HEK293 (cell line): ENCODE results near the gene CBX7.

Experiments used
- MZF1 ChIP-seq: fragments of 450-650 bp; formaldehyde crosslinking; IDR thresholded peaks from 2 replicates; pipeline ENCODE4 v1.5.1; 2017; ENCODE audit warnings: missing biosample characterization, missing genetic modification characterization, borderline replicate concordance
- PRDM1 ChIP-seq: fragments of 450-650 bp; formaldehyde crosslinking; IDR thresholded peaks from 2 replicates; pipeline ENCODE4; 2016; ENCODE audit warnings: missing biosample characterization, missing genetic modification characterization
- SCRT2 ChIP-seq: fragments of 450-650 bp; formaldehyde crosslinking; IDR thresholded peaks from 2 replicates; pipeline ENCODE4 v1.5.1; 2016; ENCODE audit warnings: missing biosample characterization, missing genetic modification characterization
- ZBTB10 ChIP-seq: fragments of 450-650 bp; formaldehyde crosslinking; IDR thresholded peaks from 2 replicates; pipeline ENCODE4 v1.5.1; 2016; ENCODE audit warnings: missing biosample characterization, missing genetic modification characterization
- ZNF146 ChIP-seq: fragments of 450-650 bp; formaldehyde crosslinking; IDR thresholded peaks from 2 replicates; pipeline ENCODE4 v1.5.1; 2016; ENCODE audit warnings: missing biosample characterization, missing genetic modification characterization
- ZNF214 ChIP-seq: fragments of 450-650 bp; formaldehyde crosslinking; IDR thresholded peaks from 2 replicates; pipeline ENCODE4 v1.5.1; 2017; ENCODE audit warnings: missing biosample characterization, mild to moderate bottlenecking, missing genetic modification characterization, borderline replicate concordance

GRCh38 chr22:39188809-39189208, 36.3 kb upstream of the CBX7 start:
- TF ChIP-seq SCRT2 (no peak), ZNF214 (tag by site-specific recombination) (no peak), MZF1 (tag by site-specific recombination) (no peak), PRDM1 (no peak), ZBTB10 (no peak), ZNF146 (tag by site-specific recombination) (no peak)
